Caco-2 (cell line): ENCODE measurements around the gene LYZL4. TPM values are rescaled to one million over a fixed set of nuclear protein-coding genes. Genes with fewer than 3 reads are reported as not detected.

ENCODE experiments used
- BruUV-seq: library from RNA; stranded (reverse); fragments of 400-500 nt; replicated peaks from 2 replicates; lab custom pipeline; 2021; lab: Mats Ljungman, UMichigan
- CTCF ChIA-PET: fragments of 300-600 bp; sonication (Branson Sonifier 250); formaldehyde crosslinking; loops from one replicate; lab custom pipeline; 2022; ENCODE audit warnings: antibody characterized with exemption; lab: Charles Lee
- POLR2A ChIA-PET: fragments of 300-600 bp; sonication (Branson Sonifier 250); formaldehyde crosslinking; loops from one replicate; lab custom pipeline; 2022; ENCODE audit warnings: antibody characterized with exemption; lab: Charles Lee
- DNase-seq, 2 experiments: peaks; one replicate each; pipeline versions ENCODE4 v3.0.0 to v3.0.0-alpha.2; 2020 to 2022
- H3K27me3 ChIP-seq: replicated peaks from 2 replicates; pipeline ENCODE4 v1.6.0; 2011; ENCODE audit warnings: low read length; ENCODE audit not compliant: control insufficient read depth, insufficient read depth
- H3K36me3 ChIP-seq: 2 replicates; pipeline ENCODE4 v1.5.1; 2011; ENCODE audit warnings: low read length; ENCODE audit not compliant: control insufficient read depth, insufficient read depth
- H3K4me1 ChIP-seq: fragments of 250-450 bp; sonication (Bioruptor Pico); 2 replicates; pipeline ENCODE4 v1.5.1; 2020; ENCODE audit warnings: mild to moderate bottlenecking
- H3K4me3 ChIP-seq: 2 replicates; pipeline ENCODE4 v1.5.1; 2011; ENCODE audit warnings: low read depth, mild to moderate bottlenecking, control low read depth, low read length
- H3K9me3 ChIP-seq: fragments of 250-450 bp; sonication (Bioruptor Pico); 2 replicates; pipeline ENCODE4 v1.5.1; 2020; ENCODE audit warnings: mild to moderate bottlenecking, moderate library complexity
- H3K27ac Mint-ChIP-seq: one replicate; pipeline ENCODE4 v1.8.0; 2022; ENCODE audit warnings: mixed read lengths; ENCODE audit not compliant: unreplicated experiment
- H3K27me3 Mint-ChIP-seq: one replicate; pipeline ENCODE4 v1.8.0; 2022; ENCODE audit warnings: mixed read lengths; ENCODE audit not compliant: insufficient read depth, unreplicated experiment
- H3K36me3 Mint-ChIP-seq: one replicate; pipeline ENCODE4 v1.8.0; 2022; ENCODE audit warnings: mild to moderate bottlenecking, mixed read lengths; ENCODE audit not compliant: insufficient read depth, unreplicated experiment
- H3K4me1 Mint-ChIP-seq: one replicate; pipeline ENCODE4 v1.8.0; 2022; ENCODE audit warnings: low read depth, mixed read lengths; ENCODE audit not compliant: unreplicated experiment
- H3K4me3 Mint-ChIP-seq: one replicate; pipeline ENCODE4 v1.8.0; 2022; ENCODE audit warnings: mild to moderate bottlenecking, moderate library complexity, mixed read lengths; ENCODE audit not compliant: unreplicated experiment
- H3K9me3 Mint-ChIP-seq: one replicate; pipeline ENCODE4 v1.8.0; 2022; ENCODE audit warnings: mixed read lengths; ENCODE audit not compliant: unreplicated experiment
- CTCF ChIP-seq, 2 experiments: fragments of 200-600 bp in 1 of 2; IDR thresholded peaks; 1 replicate in 1 of 2; 2 replicates in 1 of 2; pipeline versions ENCODE4 v1.5.1 to v1.8.0; 2011 to 2022; ENCODE audit warnings: antibody characterized with exemption in 1 of 2, control low read depth in 1 of 2, inconsistent platforms in 1 of 2, low read depth in 1 of 2, low read length in 1 of 2, mild to moderate bottlenecking in 1 of 2, moderate library complexity in 1 of 2; ENCODE audit not compliant: insufficient read depth in 1 of 2, severe bottlenecking in 1 of 2, unreplicated experiment in 1 of 2
- intact Hi-C: fragments of 100-400 bp; cut with micrococcal nuclease; formaldehyde crosslinking; loops from one replicate; pipeline ENCODE4 v1.10.0; 2022; ENCODE audit not compliant: unreplicated experiment
- total RNA-seq: library from RNA; stranded (reverse); gene quantifications from 2 replicates; pipeline ENCODE4 v1.2.3, GENCODE V29; 2022

The LYZL4 gene
- total RNA-seq, 1 experiment from 2014 or later, result not detected

- no peak for DNase-seq
- no peaks in the 10 kb centered on the region for H3K27me3 ChIP-seq
- H3K4me3 ChIP-seq, result no peak overlapping the region
- TF ChIP-seq CTCF (IDR thresholded peaks at IDR 0.05; ENCODE audit: insufficient read depth in 1 of 2, low read depth in 1 of 2, low read length in 1 of 2, severe bottlenecking in 1 of 2, unreplicated experiment in 1 of 2), result no peak
- no peaks in the 10 kb centered on the region for H3K4me1 ChIP-seq
- intact Hi-C loops, result loop anchor here (10.0 kb wide), 1 partner anchor 553 kb away; no protein-coding TSS in a partner anchor
- H3K36me3 ChIP-seq, result no peaks in the 10 kb centered on the region
- Mint-ChIP-seq H3K4me3 (no peak overlapping the region), H3K27me3 (no peaks in the 10 kb centered on the region), H3K4me1 (no peaks in the 10 kb centered on the region), H3K36me3 (no peaks in the 10 kb centered on the region), H3K9me3 (no peaks in the 10 kb centered on the region), H3K27ac (no peak overlapping the region)
- POLR2A ChIA-PET, result no interaction called here
- H3K9me3 ChIP-seq, result no peaks in the 10 kb centered on the region
- CTCF ChIA-PET, result no interaction called here
- BruUV-seq, result no TSS peak
These were observed 37.1 kb upstream of the LYZL4 start for GRCh38 chr3:42447481-42447880.

- no peak for TF ChIP-seq CTCF (IDR thresholded peaks at IDR 0.05; ENCODE audit: insufficient read depth in 1 of 2, low read depth in 1 of 2, low read length in 1 of 2, severe bottlenecking in 1 of 2, unreplicated experiment in 1 of 2)
- Mint-ChIP-seq H3K4me1 (no peaks in the 10 kb centered on the region), H3K27me3 (no peaks in the 10 kb centered on the region), H3K4me3 (no peak overlapping the region), H3K27ac (no peak overlapping the region), H3K9me3 (no peaks in the 10 kb centered on the region), H3K36me3 (no peaks in the 10 kb centered on the region)
- ChIA-PET POLR2A (no interaction called here), CTCF (no interaction called here)
- Histone ChIP-seq H3K36me3 (no peaks in the 10 kb centered on the region), H3K4me3 (no peak overlapping the region), H3K9me3 (no peaks in the 10 kb centered on the region), H3K4me1 (no peaks in the 10 kb centered on the region), H3K27me3 (no peaks in the 10 kb centered on the region)
- no TSS peak for BruUV-seq
- intact Hi-C loops, result loop anchor here (10.0 kb wide), 1 partner anchor 552 kb away; no protein-coding TSS in a partner anchor
- DNase-seq, result no peak
These were observed 36.0 kb upstream of the LYZL4 start for GRCh38 chr3:42446111-42447050.

- POLR2A ChIA-PET, result interaction anchor here (0.5 kb wide), 1 partner anchor 195 kb away, joined by 3 read pairs; no protein-coding TSS in a partner anchor
- CTCF ChIA-PET, result interaction anchor here (0.5 to 1.7 kb wide), 8 partner anchors 181 to 970 kb away, joined by 3 to 35 read pairs (median 4); no protein-coding TSS in a partner anchor
- no peak overlapping the region for H3K4me3 ChIP-seq
- BruUV-seq, result no TSS peak
- H3K27me3 Mint-ChIP-seq, result peaks cover 5% of the 10 kb centered on the region
- H3K9me3 Mint-ChIP-seq, result no peaks in the 10 kb centered on the region
- no peaks in the 10 kb centered on the region for H3K4me1 Mint-ChIP-seq
- intact Hi-C loops, result loop anchor here (1.0 to 10.0 kb wide), 4 partner anchors 197 to 549 kb away; no protein-coding TSS in a partner anchor
- no peaks in the 10 kb centered on the region for H3K27me3 ChIP-seq
- H3K9me3 ChIP-seq, result no peaks in the 10 kb centered on the region
- H3K4me1 ChIP-seq, result no peaks in the 10 kb centered on the region
- H3K36me3 ChIP-seq, result no peaks in the 10 kb centered on the region
- H3K27ac Mint-ChIP-seq, result no peak overlapping the region
- no peak overlapping the region for H3K4me3 Mint-ChIP-seq
- no peaks in the 10 kb centered on the region for H3K36me3 Mint-ChIP-seq
- DNase-seq, result peak; percentile 81 to 89
- peak; percentile 92 to 93 for TF ChIP-seq CTCF (IDR thresholded peaks at IDR 0.05; ENCODE audit: insufficient read depth in 1 of 2, low read depth in 1 of 2, low read length in 1 of 2, severe bottlenecking in 1 of 2, unreplicated experiment in 1 of 2)
These were observed 33.5 kb upstream of the LYZL4 start for GRCh38 chr3:42443819-42444436.
